H1 (cell line): ENCODE results near the gene UBAP2L. TPM values are rescaled to one million over a fixed set of nuclear protein-coding genes. Genes with fewer than 3 reads are reported as not detected.
"Not testable (repeated sequence)": the region's sequence is repeated elsewhere in the genome, so short reads cannot be mapped to it uniquely, and the experiment has no call there.

Experiments used
- CTCF ChIA-PET: fragments of 300-600 bp; sonication (Branson Sonifier 250); formaldehyde crosslinking; loops from one replicate; lab custom pipeline; 2021; ENCODE audit not compliant: partially characterized antibody; lab: Charles Lee
- POLR2A ChIA-PET: fragments of 300-600 bp; sonication (Branson Sonifier 250); formaldehyde crosslinking; loops from one replicate; lab custom pipeline; 2021; ENCODE audit warnings: inconsistent platforms; ENCODE audit not compliant: partially characterized antibody; lab: Charles Lee
- DNase-seq, 2 experiments: peaks; one replicate each; pipeline versions ENCODE4 v3.0.0 to v3.0.0-alpha.2; 2010 to 2022; ENCODE audit warnings: low spot score in 2 of 2, low read depth in 1 of 2, mixed read lengths in 1 of 2
- FAIRE-seq: peaks from 2 replicates; lab custom pipeline; 2011; peaks lifted over from hg19 to GRCh38; lab: Jason Lieb, UNC
- H2AFZ ChIP-seq: 2 replicates; pipeline ENCODE4 v1.8.1; 2012; ENCODE audit warnings: low read length, inconsistent platforms
- H2AK5ac ChIP-seq: 2 replicates; pipeline ENCODE4 v1.6.1; 2013; ENCODE audit warnings: low read depth, low read length
- H2BK120ac ChIP-seq: replicated peaks from 2 replicates; pipeline ENCODE3; 2013; ENCODE audit warnings: low read depth, low read length, inconsistent platforms
- H2BK12ac ChIP-seq: 2 replicates; pipeline ENCODE4 v1.6.1; 2013; ENCODE audit warnings: low read depth, low read length
- H2BK15ac ChIP-seq: 2 replicates; pipeline ENCODE4 v1.6.1; 2013; ENCODE audit warnings: low read length
- H2BK20ac ChIP-seq: 2 replicates; pipeline ENCODE4 v1.6.1; 2013; ENCODE audit warnings: low read length
- H2BK5ac ChIP-seq: 2 replicates; pipeline ENCODE4 v1.6.1; 2013; ENCODE audit warnings: low read depth, low read length
- H3K14ac ChIP-seq: 2 replicates; pipeline ENCODE4 v1.6.1; 2013; ENCODE audit warnings: inconsistent platforms; ENCODE audit not compliant: insufficient read length
- H3K18ac ChIP-seq: 2 replicates; pipeline ENCODE4 v1.6.1; 2013; ENCODE audit warnings: low read length; ENCODE audit errors: extremely low read depth
- H3K23ac ChIP-seq: 2 replicates; pipeline ENCODE4 v1.6.1; 2013; ENCODE audit warnings: inconsistent platforms; ENCODE audit not compliant: insufficient read length
- H3K23me2 ChIP-seq: 2 replicates; pipeline ENCODE4 v1.6.1; 2013; ENCODE audit warnings: low read depth, low read length
- H3K27ac ChIP-seq: 2 replicates; pipeline ENCODE4 v1.6.1; 2011; ENCODE audit warnings: low read depth, low read length, inconsistent platforms
- H3K27me3 ChIP-seq, 4 experiments: replicated peaks in 1 of 4; 1 replicate in 1 of 4; 2 replicates in 3 of 4; pipeline versions ENCODE4 v1.6.1 to v1.8.1; 2011 to 2013; ENCODE audit warnings: low read length in 3 of 4, mild to moderate bottlenecking in 3 of 4, inconsistent platforms in 2 of 4, mixed read lengths in 2 of 4, moderate library complexity in 1 of 4; ENCODE audit not compliant: control insufficient read depth in 3 of 4, insufficient read depth in 3 of 4; ENCODE audit errors: extremely low read depth in 1 of 4
- H3K36me3 ChIP-seq, 4 experiments: 2 replicates each; pipeline versions ENCODE4 v1.6.1 to v1.8.1; 2011 to 2013; ENCODE audit warnings: mild to moderate bottlenecking in 4 of 4, low read length in 3 of 4, moderate library complexity in 2 of 4, control low read depth in 1 of 4, inconsistent platforms in 1 of 4; ENCODE audit not compliant: insufficient read depth in 4 of 4, control insufficient read depth in 2 of 4
- H3K4ac ChIP-seq: replicated peaks from 2 replicates; pipeline ENCODE3; 2013; ENCODE audit warnings: low read length, low read depth, mixed read lengths, inconsistent platforms; ENCODE audit not compliant: insufficient read length
- H3K4me1 ChIP-seq, 4 experiments: replicated peaks in 1 of 4; 1 replicate in 1 of 4; 2 replicates in 3 of 4; pipeline versions ENCODE4 v1.6.1 to v1.8.1; 2011 to 2013; ENCODE audit warnings: low read length in 3 of 4, inconsistent platforms in 2 of 4, mixed read lengths in 1 of 4; ENCODE audit not compliant: insufficient read depth in 4 of 4, control insufficient read depth in 3 of 4
- H3K4me2 ChIP-seq, 2 experiments: 2 replicates each; pipeline versions ENCODE4 v1.6.1 to v1.8.1; 2011 to 2013; ENCODE audit warnings: low read depth in 2 of 2, low read length in 2 of 2, control low read depth in 1 of 2, inconsistent platforms in 1 of 2, mild to moderate bottlenecking in 1 of 2; ENCODE audit not compliant: insufficient read depth in 1 of 2
- H3K4me3 ChIP-seq, 4 experiments: fragments of 200-600, 300-600 bp in 1 of 4; sonication (generic), shearing (Covaris generic), sonication (Bioruptor Twin) in 1 of 4; 2 replicates each; pipeline versions ENCODE4 v1.5.1 to v1.8.1; 2011 to 2016; ENCODE audit warnings: low read length in 4 of 4, low read depth in 3 of 4, control low read depth in 2 of 4, inconsistent platforms in 2 of 4, mild to moderate bottlenecking in 2 of 4, mixed read lengths in 1 of 4, moderate library complexity in 1 of 4; ENCODE audit not compliant: insufficient read depth in 2 of 4; ENCODE audit errors: extremely low read depth in 1 of 4
- H3K56ac ChIP-seq: replicated peaks from 2 replicates; pipeline ENCODE3; 2013; ENCODE audit warnings: low read depth, mild to moderate bottlenecking, mixed read lengths, low read length, inconsistent platforms; ENCODE audit not compliant: insufficient read length
- H3K79me1 ChIP-seq: 2 replicates; pipeline ENCODE4 v1.6.1; 2013; ENCODE audit warnings: low read depth, low read length, control low read depth
- H3K79me2 ChIP-seq, 2 experiments: 2 replicates each; pipeline versions ENCODE4 v1.6.1 to v1.8.1; 2012 to 2013; ENCODE audit warnings: low read length in 2 of 2, mild to moderate bottlenecking in 2 of 2, inconsistent platforms in 1 of 2; ENCODE audit not compliant: insufficient read depth in 2 of 2, control insufficient read depth in 1 of 2
- H3K9ac ChIP-seq, 4 experiments: replicated peaks in 1 of 4; 1 replicate in 1 of 4; 2 replicates in 3 of 4; pipeline versions ENCODE4 v1.6.1 to v1.8.1; 2011 to 2013; ENCODE audit warnings: low read depth in 3 of 4, low read length in 3 of 4, control low read depth in 2 of 4, mild to moderate bottlenecking in 2 of 4, moderate library complexity in 2 of 4, inconsistent platforms in 1 of 4; ENCODE audit errors: extremely low read depth in 1 of 4
- H3K9me3 ChIP-seq, 2 experiments: 2 replicates each; pipeline versions ENCODE4 v1.6.1 to v1.8.1; 2012 to 2013; ENCODE audit warnings: mild to moderate bottlenecking in 2 of 2, moderate library complexity in 2 of 2, control low read depth in 1 of 2, inconsistent platforms in 1 of 2, low read depth in 1 of 2, low read length in 1 of 2, mixed read lengths in 1 of 2; ENCODE audit not compliant: insufficient read depth in 2 of 2
- H4K20me1 ChIP-seq, 2 experiments: replicated peaks in 1 of 2; 2 replicates each; pipeline versions ENCODE3 to v1.8.1; 2011 to 2013; ENCODE audit warnings: inconsistent platforms in 2 of 2, low read length in 2 of 2, mild to moderate bottlenecking in 1 of 2; ENCODE audit not compliant: insufficient read depth in 2 of 2, control insufficient read depth in 1 of 2
- H4K5ac ChIP-seq: 2 replicates; pipeline ENCODE4 v1.6.1; 2013; ENCODE audit warnings: low read length, low read depth, mixed read lengths, inconsistent platforms; ENCODE audit not compliant: insufficient read length
- H4K8ac ChIP-seq: 2 replicates; pipeline ENCODE4 v1.8.0; 2013; ENCODE audit warnings: mild to moderate bottlenecking, moderate library complexity, low read length, inconsistent platforms; ENCODE audit not compliant: insufficient read depth; ENCODE audit errors: extremely low read depth
- H4K91ac ChIP-seq: replicated peaks from 2 replicates; pipeline ENCODE3; 2013; ENCODE audit warnings: low read length, mixed read lengths, inconsistent platforms; ENCODE audit not compliant: insufficient read length
- WGBS, 2 experiments: shearing (Covaris generic) in 1 of 2; methylation state at CpG; one replicate each; pipeline versions ENCODE4 v1.1.6 to v1.1.7; 2013 to 2015; ENCODE audit warnings: low lambda C conversion rate in 2 of 2, mixed read lengths in 2 of 2, inconsistent platforms in 1 of 2, low coverage in 1 of 2, missing lambda C conversion rate in 1 of 2; ENCODE audit not compliant: insufficient replicate concordance in 2 of 2, insufficient coverage in 1 of 2, insufficient read length in 1 of 2; ENCODE audit errors: extremely low coverage in 1 of 2, missing lambda C conversion rate in 1 of 2; 5-methylcytosine and 5-hydroxymethylcytosine counted together
- polyA plus RNA-seq, 7 experiments: library from polyadenylated mRNA; depleted of rRNA in 3 of 7; stranded (reverse) in 5 of 7; unstranded in 2 of 7; fragments of >200 nt in 5 of 7; fragments of 200-250 nt in 2 of 7; gene quantifications; 1 replicate in 5 of 7; 2 replicates in 1 of 7; 4 replicates in 1 of 7; pipeline versions ENCODE4 v1.2.1 to v1.2.3, GENCODE V29; 2011 to 2013; ENCODE audit warnings: missing spikeins in 2 of 7, mixed read lengths in 2 of 7
- total RNA-seq: library from RNA; stranded (reverse); fragmentation: NEBNext Ultra II Directional; extraction: Animal tissue kit (Norgen Biotek cat#: 25700); gene quantifications from 2 replicates; pipeline ENCODE4 v1.2.1, GENCODE V29; 2021

The UBAP2L gene
- total and polyA plus RNA-seq, 2 of the 8 experiments (the other 6 are each of a cell fraction or from before 2014, with no cell fraction given) = 254 to 349 TPM

DNA sequence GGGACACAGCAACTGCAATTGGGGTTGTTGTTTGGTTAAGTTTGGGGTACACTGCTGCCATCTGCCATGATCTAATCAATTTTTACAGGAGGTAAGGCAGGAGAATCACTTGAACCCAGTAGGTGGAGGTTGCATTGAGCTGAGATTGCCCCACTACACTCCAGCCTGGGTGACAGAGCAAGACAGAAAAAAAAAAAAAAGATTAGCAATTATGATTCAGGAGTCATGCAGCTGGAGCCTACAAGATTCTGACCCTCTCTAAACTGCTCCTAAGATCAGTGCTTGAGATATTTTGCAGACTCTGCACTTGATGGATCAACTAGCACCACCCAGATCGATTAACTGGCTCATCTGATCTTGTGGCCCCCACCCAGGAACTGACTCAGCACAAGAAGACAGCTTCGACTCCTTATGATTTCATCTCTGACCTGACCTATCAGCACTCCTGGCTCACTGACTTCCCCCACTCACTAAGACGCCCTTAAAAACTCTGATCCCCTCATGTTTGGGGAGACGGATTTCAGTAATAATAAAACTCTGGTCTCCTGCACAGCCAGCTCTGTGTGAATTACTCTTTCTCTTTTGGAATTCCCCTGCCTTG, 87.0 kb downstream of the UBAP2L start:
- H3K9ac ChIP-seq, H3K9me3 ChIP-seq, H3K56ac ChIP-seq, H2BK12ac ChIP-seq, H3K79me2 ChIP-seq, H3K18ac ChIP-seq, H4K20me1 ChIP-seq, DNase-seq, H4K8ac ChIP-seq, H2BK20ac ChIP-seq, H2BK120ac ChIP-seq, FAIRE-seq, H3K4me1 ChIP-seq, H2BK15ac ChIP-seq, H2AK5ac ChIP-seq, H4K91ac ChIP-seq, H2BK5ac ChIP-seq, H2AFZ ChIP-seq, H3K4ac ChIP-seq, H3K23ac ChIP-seq, H3K4me3 ChIP-seq, H3K36me3 ChIP-seq, H4K5ac ChIP-seq, H3K27ac ChIP-seq, H3K27me3 ChIP-seq, H3K79me1 ChIP-seq, H3K4me2 ChIP-seq, H3K14ac ChIP-seq, POLR2A ChIA-PET, H3K23me2 ChIP-seq: not testable (repeated sequence)
- WGBS, 2 experiments = 86% methylated on average over 4 of the region's 4 CpGs; no CpG with 5 or more reads in 1 of the 2 experiments
- CTCF ChIA-PET = interaction anchor here (0.6 to 3.4 kb wide), 2 partner anchors 16 to 948 kb away, joined by 3 to 9 read pairs; partner anchors contain the start of gene ENTREP3

DNA sequence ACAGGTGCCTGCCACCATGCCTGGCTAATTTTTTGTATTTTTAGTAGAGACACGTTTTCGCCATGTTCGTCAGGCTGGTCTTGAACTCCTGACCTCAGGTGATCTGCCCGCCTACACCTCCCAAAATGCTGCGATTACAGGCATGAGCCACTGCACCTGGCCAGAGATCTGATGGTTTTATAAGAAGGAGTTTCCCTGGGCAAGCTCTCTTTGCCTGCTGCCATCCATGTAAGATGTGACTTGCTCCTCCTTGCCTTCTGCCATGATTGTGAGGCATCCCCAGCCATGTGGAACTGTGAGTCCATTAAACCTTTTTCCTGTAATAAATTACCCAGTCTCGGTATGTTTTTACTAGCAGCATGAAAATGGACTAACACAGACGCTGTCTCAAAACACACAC, 88.4 kb downstream of the UBAP2L start:
- H4K5ac ChIP-seq, H2BK15ac ChIP-seq, H3K9me3 ChIP-seq, H3K56ac ChIP-seq, H4K91ac ChIP-seq, H3K23me2 ChIP-seq, H3K4me2 ChIP-seq, H3K9ac ChIP-seq, H2AFZ ChIP-seq, H3K27ac ChIP-seq, H2BK120ac ChIP-seq, H3K27me3 ChIP-seq, H3K79me2 ChIP-seq, H2BK20ac ChIP-seq, H2BK12ac ChIP-seq, POLR2A ChIA-PET, H3K36me3 ChIP-seq, H4K8ac ChIP-seq, H3K4me3 ChIP-seq, H3K79me1 ChIP-seq, H3K14ac ChIP-seq, H3K18ac ChIP-seq, FAIRE-seq, H4K20me1 ChIP-seq, H2BK5ac ChIP-seq, H3K4me1 ChIP-seq, H3K4ac ChIP-seq, H3K23ac ChIP-seq, DNase-seq, H2AK5ac ChIP-seq: not testable (repeated sequence)
- 87% methylated on average over 7 of the region's 7 CpGs; no CpG with 5 or more reads in 1 of the 2 experiments for WGBS, 2 experiments
- CTCF ChIA-PET = interaction anchor here (7.8 kb wide), 1 partner anchor 15 kb away, joined by 45 read pairs; the partner anchor contains the start of gene ATP8B2
